Muscle of leg (tissue), 11 donors: ENCODE results near the gene SAMD14. TPM values are rescaled to one million over a fixed set of nuclear protein-coding genes. Genes with fewer than 3 reads are reported as not detected.

Experiments used
- DNase-seq: peaks from one replicate; pipeline ENCODE4 v3.0.0; 2013
- H3K27ac ChIP-seq: one replicate; pipeline ENCODE4 v1.5.1; 2013; ENCODE audit warnings: mild to moderate bottlenecking, low read length, control low read depth
- H3K27me3 ChIP-seq: one replicate; pipeline ENCODE4 v1.6.1; 2013; ENCODE audit warnings: low read length; ENCODE audit not compliant: control insufficient read depth, insufficient read depth
- H3K36me3 ChIP-seq: one replicate; pipeline ENCODE4 v1.6.1; 2013; ENCODE audit warnings: low read length; ENCODE audit not compliant: control insufficient read depth, insufficient read depth
- H3K4me1 ChIP-seq: one replicate; pipeline ENCODE4 v1.6.1; 2013; ENCODE audit warnings: low read length; ENCODE audit not compliant: control insufficient read depth, insufficient read depth
- H3K4me3 ChIP-seq: one replicate; pipeline ENCODE4 v1.5.1; 2013; ENCODE audit warnings: low read length, control low read depth
- H3K9me3 ChIP-seq: replicated peaks from 2 replicates; pipeline ENCODE4 v1.6.1; 2013; ENCODE audit warnings: low read depth, low read length; ENCODE audit not compliant: control insufficient read depth
- WGBS: methylation state at CpG from one replicate; pipeline ENCODE4 v1.1.5; 2013; ENCODE audit warnings: missing lambda C conversion rate; ENCODE audit not compliant: insufficient coverage; 5-methylcytosine and 5-hydroxymethylcytosine counted together
- polyA plus RNA-seq, 8 donors: library from polyadenylated mRNA; unstranded; fragments of 120-200 nt; gene quantifications; one replicate each; pipeline versions ENCODE4 v1.2.1 to v1.2.3, GENCODE V29; 2013; ENCODE audit warnings: inconsistent platforms in 1 of 8, low replicate concordance in 1 of 8; ENCODE audit not compliant: insufficient read length in 8 of 8, insufficient read depth in 1 of 8
- total RNA-seq: library from RNA; stranded (reverse); fragments of 120-200 nt; gene quantifications from one replicate; pipeline ENCODE4 v1.2.4, GENCODE V29; 2013

SAMD14 gene
- total and polyA plus RNA-seq, 9 donors: 1.5 to 10.3 (median 5.5) TPM

DNA sequence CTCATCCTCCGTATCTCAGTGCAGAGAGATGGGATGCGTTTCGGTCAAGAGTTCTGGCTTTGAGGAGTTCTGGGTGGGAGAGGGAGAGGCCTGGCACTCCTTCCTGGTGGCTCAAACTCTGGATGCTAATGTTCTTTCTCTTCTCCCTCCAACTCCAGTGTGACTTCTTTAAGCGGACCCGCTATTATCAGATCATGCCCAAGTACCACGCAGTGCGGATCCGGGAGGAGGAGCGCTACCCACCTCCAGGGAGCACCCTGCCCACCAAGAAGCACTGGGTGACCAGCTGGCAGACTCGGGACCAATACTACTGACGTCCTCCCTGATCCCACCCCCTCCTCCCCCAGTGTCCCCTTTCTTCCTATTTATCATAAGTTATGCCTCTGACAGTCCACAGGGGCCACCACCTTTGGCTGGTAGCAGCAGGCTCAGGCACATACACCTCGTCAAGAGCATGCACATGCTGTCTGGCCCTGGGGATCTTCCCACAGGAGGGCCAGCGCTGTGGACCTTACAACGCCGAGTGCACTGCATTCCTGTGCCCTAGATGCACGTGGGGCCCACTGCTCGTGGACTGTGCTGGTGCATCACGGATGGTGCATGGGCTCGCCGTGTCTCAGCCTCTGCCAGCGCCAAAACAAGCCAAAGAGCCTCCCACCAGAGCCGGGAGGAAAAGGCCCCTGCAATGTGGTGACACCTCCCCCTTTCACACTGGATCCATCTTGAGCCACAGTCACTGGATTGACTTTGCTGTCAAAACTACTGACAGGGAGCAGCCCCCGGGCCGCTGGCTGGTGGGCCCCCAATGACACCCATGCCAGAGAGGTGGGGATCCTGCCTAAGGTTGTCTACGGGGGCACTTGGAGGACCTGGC is 40.8 kb downstream of the SAMD14 start:
- Histone ChIP-seq H3K9me3 (no peaks in the 10 kb centered on the region), H3K4me3 (no peak overlapping the region), H3K4me1 (no peaks in the 10 kb centered on the region), H3K27ac (no peak overlapping the region), H3K27me3 (no peaks in the 10 kb centered on the region), H3K36me3 (peaks cover 9% of the 10 kb centered on the region)
- DNase-seq: no peak
- WGBS: 72% methylated on average over 21 of the region's 25 CpGs

DNA sequence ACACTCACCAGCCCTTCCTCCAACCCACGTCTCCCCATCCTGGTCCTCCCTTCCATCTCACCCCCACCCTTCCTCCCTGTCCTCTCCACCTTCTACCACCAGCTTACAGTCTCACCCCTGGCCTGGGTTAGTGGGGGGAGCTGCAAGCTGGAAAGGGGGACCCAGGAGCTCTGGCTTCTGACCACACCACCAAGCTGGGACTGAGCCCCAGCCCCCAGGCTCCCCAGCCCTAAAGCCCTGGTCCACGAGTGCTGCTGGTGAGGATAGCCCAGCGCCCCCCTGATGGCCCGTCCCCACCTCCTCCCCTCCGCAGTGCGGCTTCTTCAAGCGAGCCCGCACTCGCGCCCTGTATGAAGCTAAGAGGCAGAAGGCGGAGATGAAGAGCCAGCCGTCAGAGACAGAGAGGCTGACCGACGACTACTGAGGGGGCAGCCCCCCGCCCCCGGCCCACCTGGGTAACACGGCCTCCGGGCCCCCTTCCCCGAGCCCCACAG is 42.0 kb downstream of the SAMD14 start:
- Histone ChIP-seq H3K4me3 (no peak overlapping the region), H3K27ac (no peak overlapping the region), H3K36me3 (peaks cover 9% of the 10 kb centered on the region), H3K9me3 (no peaks in the 10 kb centered on the region), H3K27me3 (no peaks in the 10 kb centered on the region), H3K4me1 (no peaks in the 10 kb centered on the region)
- no peak for DNase-seq
- 64% methylated on average over 10 of the region's 19 CpGs for WGBS

DNA sequence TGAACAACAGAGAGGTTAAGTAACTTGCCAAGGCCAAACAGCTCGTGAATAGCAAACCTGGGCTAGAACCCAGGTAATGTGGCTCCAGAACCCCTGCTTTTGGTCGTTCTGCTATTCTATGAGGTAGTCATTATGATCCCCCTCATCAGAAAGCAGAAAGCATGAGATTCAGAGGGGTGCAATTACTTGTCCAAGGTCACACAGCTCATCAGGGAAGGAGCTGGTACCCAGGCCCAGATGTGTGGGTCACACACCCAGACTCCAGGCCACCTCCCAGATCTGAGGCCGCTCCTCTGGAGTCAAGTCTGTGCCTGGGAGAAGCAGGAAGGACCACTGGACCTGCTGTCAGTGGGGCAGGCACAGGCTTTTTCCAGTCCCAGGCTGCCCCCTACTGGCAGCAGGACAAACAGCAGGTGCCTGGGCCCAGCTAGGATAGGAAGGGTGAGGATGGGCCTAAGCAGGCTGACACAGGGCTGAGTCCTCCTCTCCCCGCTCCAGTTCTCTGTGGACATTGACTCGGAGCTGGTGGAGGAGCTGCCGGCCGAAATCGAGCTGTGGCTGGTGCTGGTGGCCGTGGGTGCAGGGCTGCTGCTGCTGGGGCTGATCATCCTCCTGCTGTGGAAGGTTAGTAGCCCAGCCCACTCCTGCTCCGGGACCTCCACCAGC is 42.6 kb downstream of the SAMD14 start:
- Histone ChIP-seq H3K27me3 (no peaks in the 10 kb centered on the region), H3K36me3 (peaks cover 10% of the 10 kb centered on the region), H3K27ac (no peak overlapping the region), H3K4me3 (no peak overlapping the region), H3K4me1 (no peaks in the 10 kb centered on the region), H3K9me3 (no peaks in the 10 kb centered on the region)
- 33% methylated on average over 1 of the region's 10 CpGs for WGBS
- DNase-seq: peak; percentile 69

- Histone ChIP-seq H3K27me3 (peaks cover 6% of the 10 kb centered on the region), H3K36me3 (peaks cover 30% of the 10 kb centered on the region), H3K27ac (no peak overlapping the region), H3K4me3 (no peak overlapping the region), H3K9me3 (no peaks in the 10 kb centered on the region), H3K4me1 (peaks cover 40% of the 10 kb centered on the region)
- WGBS: 100% methylated on average over 1 of the region's 5 CpGs
- no peak for DNase-seq
Observed at GRCh38 chr17:50081757-50082156, 48.2 kb downstream of the SAMD14 start.

DNA sequence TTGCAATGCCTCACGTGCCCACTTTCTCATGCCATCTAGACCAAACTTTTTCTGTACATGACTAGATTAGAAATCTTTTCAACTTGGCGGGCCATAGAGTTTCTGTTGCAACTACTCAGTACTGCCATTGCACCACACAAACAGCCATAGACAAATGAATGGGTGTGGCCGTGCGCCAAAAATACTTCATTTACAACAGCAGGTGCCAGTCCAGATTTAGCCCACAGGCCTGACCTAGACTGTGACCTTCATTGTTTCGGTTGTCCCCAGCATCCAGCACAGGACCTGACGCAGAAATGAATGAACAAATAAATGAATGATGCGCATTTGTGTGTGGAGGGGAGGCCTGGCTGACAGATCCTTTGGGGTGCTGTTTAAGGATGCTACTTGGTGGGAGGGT is 49.1 kb downstream of the SAMD14 start:
- Histone ChIP-seq H3K4me3 (no peak overlapping the region), H3K36me3 (peaks cover 30% of the 10 kb centered on the region), H3K27me3 (peaks cover 10% of the 10 kb centered on the region), H3K9me3 (no peaks in the 10 kb centered on the region), H3K4me1 (peaks cover 48% of the 10 kb centered on the region), H3K27ac (no peak overlapping the region)
- WGBS: 80% methylated on average over 3 of the region's 7 CpGs
- DNase-seq: peak; percentile 59

GRCh38 chr17:50080096-50080480 is 49.9 kb downstream of the SAMD14 start:
- Histone ChIP-seq H3K27me3 (peaks cover 10% of the 10 kb centered on the region), H3K27ac (peak overlapping the region; percentile 42), H3K9me3 (no peaks in the 10 kb centered on the region), H3K36me3 (peaks cover 36% of the 10 kb centered on the region), H3K4me1 (peaks cover 48% of the 10 kb centered on the region), H3K4me3 (no peak overlapping the region)
- no peak for DNase-seq
- 81% methylated on average over 5 of the region's 11 CpGs for WGBS

DNA sequence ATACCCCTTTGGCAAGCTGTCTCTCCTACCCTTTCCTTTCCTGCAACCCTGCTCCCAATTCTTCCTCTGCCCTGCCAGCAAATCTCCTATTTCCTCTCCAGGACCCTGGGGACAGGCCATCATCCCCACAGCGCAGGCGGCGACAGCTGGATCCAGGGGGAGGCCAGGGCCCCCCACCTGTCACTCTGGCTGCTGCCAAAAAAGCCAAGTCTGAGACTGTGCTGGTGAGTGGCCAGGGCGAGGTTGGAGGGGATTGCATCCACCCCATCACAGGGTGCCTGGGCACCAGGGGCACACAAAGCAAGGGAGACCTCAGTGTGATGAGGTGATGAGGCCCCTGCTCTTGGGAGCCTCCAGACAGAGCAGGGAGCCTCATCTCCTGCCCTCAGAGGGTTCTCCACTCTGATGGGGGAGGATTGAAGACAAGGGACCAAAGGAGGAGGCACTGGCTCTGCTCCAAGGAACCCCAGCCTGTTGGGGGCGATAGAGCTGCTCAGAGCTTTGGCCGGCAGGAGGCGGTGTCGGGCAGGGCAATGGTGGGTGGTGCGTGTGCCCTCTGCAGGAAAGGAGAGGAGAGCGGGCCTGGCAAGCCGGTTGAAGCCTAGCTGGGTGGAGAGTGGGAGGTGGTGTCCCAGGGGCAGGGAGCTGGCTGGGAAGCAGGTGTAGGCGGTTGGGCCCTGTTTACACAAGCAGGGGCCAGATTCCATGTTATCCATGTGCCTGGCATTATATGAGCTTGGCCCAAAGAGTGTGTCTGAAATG is 50.4 kb downstream of the SAMD14 start:
- Histone ChIP-seq H3K4me3 (no peak overlapping the region), H3K36me3 (peaks cover 38% of the 10 kb centered on the region), H3K4me1 (peaks cover 48% of the 10 kb centered on the region), H3K27ac (peak overlapping the region; percentile 42), H3K9me3 (no peaks in the 10 kb centered on the region), H3K27me3 (peaks cover 10% of the 10 kb centered on the region)
- WGBS: 63% methylated on average over 7 of the region's 12 CpGs
- peak; percentile 38 for DNase-seq

- WGBS: 94% methylated on average over 2 of the region's 4 CpGs
Observed at GRCh38 chr17:50078430-50078829, 51.5 kb downstream of the SAMD14 start.

GRCh38 chr17:50076591-50077235 is 53.2 kb downstream of the SAMD14 start:
- Histone ChIP-seq H3K9me3 (no peaks in the 10 kb centered on the region), H3K4me1 (peaks cover 48% of the 10 kb centered on the region), H3K27ac (peak overlapping the region; percentile 35), H3K36me3 (peaks cover 51% of the 10 kb centered on the region), H3K27me3 (peaks cover 10% of the 10 kb centered on the region), H3K4me3 (no peak overlapping the region)
- DNase-seq: no peak
- 17% methylated on average over 39 of the region's 39 CpGs for WGBS

More at GRCh38 chr17:50078430-50078829, 51.5 kb downstream of the SAMD14 start:
- H3K4me1 ChIP-seq: peaks cover 48% of the 10 kb centered on the region
- peaks cover 10% of the 10 kb centered on the region for H3K27me3 ChIP-seq
- no peaks in the 10 kb centered on the region for H3K9me3 ChIP-seq
- H3K36me3 ChIP-seq: peaks cover 41% of the 10 kb centered on the region
- H3K27ac ChIP-seq: no peak overlapping the region
- H3K4me3 ChIP-seq: no peak overlapping the region
- no peak for DNase-seq
